GM18907 (cell line): ENCODE measurements around the gene PTPRN2.

Source experiments
- ATAC-seq: cut with Tn5 transposase; IDR thresholded peaks from one replicate; pipeline ENCODE4 v1.9.1; 2021; ENCODE audit warnings: mild to moderate bottlenecking, moderate library complexity; ENCODE audit not compliant: unreplicated experiment

PTPRN2 gene

GRCh38 chr7:157890921-157891401, 696.7 kb downstream of the PTPRN2 start:
- ATAC-seq, result no peak

GRCh38 chr7:157889480-157889879, 698.1 kb downstream of the PTPRN2 start:
- no peak for ATAC-seq

- no peak for ATAC-seq
These were observed 699.0 kb downstream of the PTPRN2 start for GRCh38 chr7:157888579-157888978.

GRCh38 chr7:157887400-157887799, 700.2 kb downstream of the PTPRN2 start:
- ATAC-seq, result no peak

GRCh38 chr7:157886711-157887110, 700.9 kb downstream of the PTPRN2 start:
- no peak for ATAC-seq

- ATAC-seq, result no peak
These were observed 701.4 kb downstream of the PTPRN2 start for GRCh38 chr7:157886266-157886665.

- ATAC-seq, result no peak
These were observed 702.5 kb downstream of the PTPRN2 start for GRCh38 chr7:157885140-157885539.

- ATAC-seq, result no peak
These were observed 703.1 kb downstream of the PTPRN2 start for GRCh38 chr7:157884461-157885062.

GRCh38 chr7:157881048-157881771, 706.4 kb downstream of the PTPRN2 start:
- no peak for ATAC-seq

GRCh38 chr7:157879391-157879790, 708.2 kb downstream of the PTPRN2 start:
- no peak for ATAC-seq

GRCh38 chr7:157877298-157878090, 710.1 kb downstream of the PTPRN2 start:
- no peak for ATAC-seq

- no peak for ATAC-seq
These were observed 710.9 kb downstream of the PTPRN2 start for GRCh38 chr7:157876469-157877285.

- no peak for ATAC-seq
These were observed 712.1 kb downstream of the PTPRN2 start for GRCh38 chr7:157875230-157876179.

- ATAC-seq, result no peak
These were observed 712.8 kb downstream of the PTPRN2 start for GRCh38 chr7:157874870-157875229.

- ATAC-seq, result no peak
These were observed 713.3 kb downstream of the PTPRN2 start for GRCh38 chr7:157874208-157874816.

- ATAC-seq, result no peak
These were observed 714.0 kb downstream of the PTPRN2 start for GRCh38 chr7:157873664-157874063.

- no peak for ATAC-seq
These were observed 714.4 kb downstream of the PTPRN2 start for GRCh38 chr7:157873181-157873580.

GRCh38 chr7:157872447-157872846, 715.2 kb downstream of the PTPRN2 start:
- no peak for ATAC-seq

GRCh38 chr7:157871681-157872080, 715.9 kb downstream of the PTPRN2 start:
- no peak for ATAC-seq
